WTC11 (cell line): ENCODE results near the gene FHOD3. TPM values are rescaled to one million over a fixed set of nuclear protein-coding genes. Genes with fewer than 3 reads are reported as not detected.

Experiments used
- ATAC-seq: fragments of 200-7000 bp; cut with Tn5 transposase; 2 replicates; pipeline ENCODE4 v1.10.0; 2021; ENCODE audit warnings: mild to moderate bottlenecking, moderate library complexity
- CTCF ChIA-PET: fragments of 300-600 bp; sonication (Branson Sonifier 250); formaldehyde crosslinking; loops from one replicate; lab custom pipeline; 2021; ENCODE audit warnings: antibody characterized with exemption; lab: Charles Lee
- POLR2A ChIA-PET: fragments of 350-600 bp; sonication (Branson Sonifier 250); formaldehyde crosslinking; loops from one replicate; lab custom pipeline; 2021; ENCODE audit warnings: antibody characterized with exemption; lab: Charles Lee
- DNase-seq: peaks from one replicate; pipeline ENCODE4 v3.0.0; 2021; ENCODE audit warnings: low spot score
- H3K27ac Mint-ChIP-seq: 2 replicates; pipeline ENCODE4 v1.8.0; 2021; ENCODE audit warnings: mixed read lengths
- H3K27me3 Mint-ChIP-seq: 2 replicates; pipeline ENCODE4 v1.8.0; 2021; ENCODE audit warnings: low read depth, mild to moderate bottlenecking, moderate library complexity, mixed read lengths
- H3K36me3 Mint-ChIP-seq: 2 replicates; pipeline ENCODE4 v1.8.0; 2021; ENCODE audit warnings: mixed read lengths
- H3K4me1 Mint-ChIP-seq: 2 replicates; pipeline ENCODE4 v1.8.0; 2022; ENCODE audit warnings: mixed read lengths
- H3K4me3 Mint-ChIP-seq: 2 replicates; pipeline ENCODE4 v1.8.0; 2021; ENCODE audit warnings: mild to moderate bottlenecking, moderate library complexity, mixed read lengths
- H3K9me3 Mint-ChIP-seq: 2 replicates; pipeline ENCODE4 v1.8.0; 2021; ENCODE audit warnings: mixed read lengths
- IRF2 ChIP-seq: sonication (generic); formaldehyde crosslinking; IDR thresholded peaks from 2 replicates; pipeline ENCODE4 v1.8.0; 2022; ENCODE audit warnings: low read depth, missing genetic modification reagents, borderline replicate concordance
- JAZF1 ChIP-seq: fragments of 250-450 bp; sonication (Bioruptor Pico); IDR thresholded peaks from 2 replicates; pipeline ENCODE4 v1.9.0; 2021; ENCODE audit warnings: moderate library complexity, mild to moderate bottlenecking, inconsistent platforms
- MYBL2 ChIP-seq: sonication (generic); formaldehyde crosslinking; IDR thresholded peaks from 2 replicates; pipeline ENCODE4 v1.8.1; 2023; ENCODE audit warnings: mild to moderate bottlenecking, moderate library complexity, missing genetic modification reagents
- TEAD1 ChIP-seq: sonication (generic); formaldehyde crosslinking; IDR thresholded peaks from 2 replicates; pipeline ENCODE4 v1.8.0; 2022; ENCODE audit warnings: mild to moderate bottlenecking, missing genetic modification reagents
- ZNF121 ChIP-seq: sonication (generic); formaldehyde crosslinking; IDR thresholded peaks from 2 replicates; pipeline ENCODE4 v1.8.0; 2023; ENCODE audit warnings: missing genetic modification reagents
- ZNF232 ChIP-seq: sonication (generic); formaldehyde crosslinking; IDR thresholded peaks from 2 replicates; pipeline ENCODE4 v1.8.0; 2022; ENCODE audit warnings: mild to moderate bottlenecking, missing genetic modification reagents
- ZNF396 ChIP-seq: fragments of 250-450 bp; sonication (Bioruptor Pico); IDR thresholded peaks from 2 replicates; pipeline ENCODE4 v1.8.0; 2021; ENCODE audit warnings: mild to moderate bottlenecking, moderate library complexity, borderline replicate concordance
- total RNA-seq: library from RNA; stranded (reverse); gene quantifications from 3 replicates; pipeline ENCODE4 v1.2.3, GENCODE V29; 2021
- TF ChIP-seq, protein P1 (sequence below): fragments of 250-450 bp; sonication (Bioruptor Pico); IDR thresholded peaks from 2 replicates; pipeline ENCODE4 v2.1.2; 2022; ENCODE audit warnings: mild to moderate bottlenecking, moderate library complexity
- TF ChIP-seq, protein P2 (sequence below): sonication (generic); formaldehyde crosslinking; conservative IDR thresholded peaks from 2 replicates; pipeline ENCODE4 v1.8.1; 2023; ENCODE audit warnings: mild to moderate bottlenecking, low read depth, missing genetic modification reagents, moderate library complexity
- TF ChIP-seq, protein P3 (sequence below): sonication (generic); formaldehyde crosslinking; IDR thresholded peaks from 2 replicates; pipeline ENCODE4 v1.8.1; 2022; ENCODE audit warnings: low read depth, mild to moderate bottlenecking, moderate library complexity, missing genetic modification reagents, borderline replicate concordance
- TF ChIP-seq, protein P4 (sequence below): sonication (generic); formaldehyde crosslinking; IDR thresholded peaks from 2 replicates; pipeline ENCODE4 v1.8.0; 2022; ENCODE audit warnings: mild to moderate bottlenecking, missing genetic modification reagents
- TF ChIP-seq, protein P5 (sequence below): sonication (generic); formaldehyde crosslinking; IDR thresholded peaks from 2 replicates; pipeline ENCODE4 v1.8.1; 2023; ENCODE audit warnings: mild to moderate bottlenecking, missing genetic modification reagents
- TF ChIP-seq, protein P6 (sequence below): sonication (generic); formaldehyde crosslinking; IDR thresholded peaks from 2 replicates; pipeline ENCODE4 v1.8.0; 2023; ENCODE audit warnings: missing genetic modification reagents, mild to moderate bottlenecking, borderline replicate concordance
- TF ChIP-seq, protein P7 (sequence below): fragments of 200-600 bp; IDR thresholded peaks from 2 replicates; pipeline ENCODE4 v1.8.0; 2022; ENCODE audit warnings: antibody characterized with exemption

The FHOD3 gene
- total RNA-seq, 1 experiment from 2014 or later, result 3.8 TPM

DNA sequence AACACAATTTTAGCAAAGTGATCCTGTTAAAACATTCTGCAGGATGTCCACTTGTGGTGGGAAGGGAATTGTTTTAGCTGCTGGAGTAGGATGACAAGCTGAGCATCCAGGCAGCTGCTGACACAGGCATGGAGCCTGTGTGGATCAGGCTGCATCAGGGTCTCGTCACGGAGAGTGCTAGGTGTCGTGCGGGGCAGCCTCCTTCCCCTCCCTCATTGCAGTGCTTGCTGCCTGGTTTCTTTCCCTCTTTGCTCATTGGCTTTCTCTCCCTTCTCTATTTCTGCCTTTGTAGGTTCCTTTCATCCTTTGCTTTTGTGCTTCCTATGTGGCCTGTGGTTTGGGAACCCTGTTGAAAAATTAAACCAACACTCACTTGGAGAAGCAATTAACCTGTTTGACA lies 358.4 kb downstream of the FHOD3 start:
- H3K9me3 Mint-ChIP-seq, result no peaks in the 10 kb centered on the region
- ATAC-seq (no peak), DNase-seq (no peak)
- TF ChIP-seq, protein P1, sequence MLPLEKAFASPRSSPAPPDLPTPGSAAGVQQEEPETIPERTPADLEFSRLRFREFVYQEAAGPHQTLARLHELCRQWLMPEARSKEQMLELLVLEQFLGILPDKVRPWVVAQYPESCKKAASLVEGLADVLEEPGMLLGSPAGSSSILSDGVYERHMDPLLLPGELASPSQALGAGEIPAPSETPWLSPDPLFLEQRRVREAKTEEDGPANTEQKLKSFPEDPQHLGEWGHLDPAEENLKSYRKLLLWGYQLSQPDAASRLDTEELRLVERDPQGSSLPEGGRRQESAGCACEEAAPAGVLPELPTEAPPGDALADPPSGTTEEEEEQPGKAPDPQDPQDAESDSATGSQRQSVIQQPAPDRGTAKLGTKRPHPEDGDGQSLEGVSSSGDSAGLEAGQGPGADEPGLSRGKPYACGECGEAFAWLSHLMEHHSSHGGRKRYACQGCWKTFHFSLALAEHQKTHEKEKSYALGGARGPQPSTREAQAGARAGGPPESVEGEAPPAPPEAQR (CRISPR knock-in tag), result no peak
- H3K27me3 Mint-ChIP-seq, result peaks cover 3% of the 10 kb centered on the region; the same call in 1 of the 2 replicates
- H3K36me3 Mint-ChIP-seq, result no peaks in the 10 kb centered on the region
- ChIA-PET CTCF (interaction anchor here (1.5 kb wide), 1 partner anchor 32 kb away, joined by 5 read pairs; no protein-coding TSS in a partner anchor), POLR2A (no interaction called here)
- no peak overlapping the region for H3K4me3 Mint-ChIP-seq
- no peak overlapping the region for H3K27ac Mint-ChIP-seq
- H3K4me1 Mint-ChIP-seq, result no peaks in the 10 kb centered on the region

DNA sequence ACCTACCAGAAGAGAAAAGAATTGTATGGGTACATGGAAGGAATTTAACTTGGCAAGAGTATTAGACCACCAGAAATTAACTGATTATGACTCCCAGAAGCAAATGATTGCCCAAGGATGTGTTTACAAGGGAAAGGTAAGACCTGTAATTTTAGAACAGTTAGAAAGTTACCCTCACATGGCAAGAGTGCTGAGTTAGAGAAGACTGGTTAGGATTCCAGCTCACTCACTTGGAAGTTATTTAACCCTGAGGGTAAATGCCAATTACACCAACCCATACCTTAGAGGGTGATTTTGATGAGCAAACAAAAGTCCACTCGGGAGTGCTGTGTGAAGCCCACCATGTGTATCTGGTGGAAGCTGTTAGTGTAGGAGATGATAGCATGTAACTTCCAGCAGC lies 361.1 kb downstream of the FHOD3 start:
- no peaks in the 10 kb centered on the region for H3K4me1 Mint-ChIP-seq
- no peaks in the 10 kb centered on the region for H3K9me3 Mint-ChIP-seq
- no peak overlapping the region for H3K4me3 Mint-ChIP-seq

DNA sequence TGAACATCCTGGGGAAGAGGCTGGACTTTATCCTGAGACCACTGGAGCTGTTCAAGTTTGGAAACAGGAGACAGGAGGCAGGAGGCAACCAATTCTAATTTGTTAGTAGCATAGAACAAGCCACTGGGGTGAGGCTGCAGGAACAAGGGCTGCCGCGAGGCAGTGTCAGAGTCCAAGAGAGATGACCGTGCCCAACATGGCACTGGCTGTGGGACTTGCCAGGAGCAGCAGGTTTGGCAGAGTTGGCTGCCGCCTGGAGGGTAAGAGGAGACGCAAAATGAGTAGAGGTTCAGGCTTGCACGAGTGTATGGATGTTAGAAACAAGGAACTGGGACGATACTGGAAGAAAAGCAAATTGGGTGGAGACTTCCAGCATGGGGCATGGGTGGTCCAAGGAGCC lies 362.8 kb downstream of the FHOD3 start:
- no peaks in the 10 kb centered on the region for H3K4me1 Mint-ChIP-seq
- H3K36me3 Mint-ChIP-seq, result no peaks in the 10 kb centered on the region
- POLR2A ChIA-PET, result no interaction called here
- H3K9me3 Mint-ChIP-seq, result no peaks in the 10 kb centered on the region
- CTCF ChIA-PET, result no interaction called here
- DNase-seq, result no peak
- no peak overlapping the region for H3K27ac Mint-ChIP-seq
- H3K4me3 Mint-ChIP-seq, result no peak overlapping the region
- ATAC-seq, result no peak
- no peaks in the 10 kb centered on the region for H3K27me3 Mint-ChIP-seq
- TF ChIP-seq, protein P2, sequence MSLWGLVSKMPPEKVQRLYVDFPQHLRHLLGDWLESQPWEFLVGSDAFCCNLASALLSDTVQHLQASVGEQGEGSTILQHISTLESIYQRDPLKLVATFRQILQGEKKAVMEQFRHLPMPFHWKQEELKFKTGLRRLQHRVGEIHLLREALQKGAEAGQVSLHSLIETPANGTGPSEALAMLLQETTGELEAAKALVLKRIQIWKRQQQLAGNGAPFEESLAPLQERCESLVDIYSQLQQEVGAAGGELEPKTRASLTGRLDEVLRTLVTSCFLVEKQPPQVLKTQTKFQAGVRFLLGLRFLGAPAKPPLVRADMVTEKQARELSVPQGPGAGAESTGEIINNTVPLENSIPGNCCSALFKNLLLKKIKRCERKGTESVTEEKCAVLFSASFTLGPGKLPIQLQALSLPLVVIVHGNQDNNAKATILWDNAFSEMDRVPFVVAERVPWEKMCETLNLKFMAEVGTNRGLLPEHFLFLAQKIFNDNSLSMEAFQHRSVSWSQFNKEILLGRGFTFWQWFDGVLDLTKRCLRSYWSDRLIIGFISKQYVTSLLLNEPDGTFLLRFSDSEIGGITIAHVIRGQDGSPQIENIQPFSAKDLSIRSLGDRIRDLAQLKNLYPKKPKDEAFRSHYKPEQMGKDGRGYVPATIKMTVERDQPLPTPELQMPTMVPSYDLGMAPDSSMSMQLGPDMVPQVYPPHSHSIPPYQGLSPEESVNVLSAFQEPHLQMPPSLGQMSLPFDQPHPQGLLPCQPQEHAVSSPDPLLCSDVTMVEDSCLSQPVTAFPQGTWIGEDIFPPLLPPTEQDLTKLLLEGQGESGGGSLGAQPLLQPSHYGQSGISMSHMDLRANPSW (CRISPR knock-in tag), result no peak
- TF ChIP-seq JAZF1 (CRISPR knock-in tag) (no peak), ZNF121 (CRISPR knock-in tag) (no peak), TEAD1 (CRISPR knock-in tag) (no peak), ZNF396 (no peak), MYBL2 (no peak), IRF2 (CRISPR knock-in tag) (no peak), ZNF232 (CRISPR knock-in tag) (no peak)
- TF ChIP-seq, protein P3, sequence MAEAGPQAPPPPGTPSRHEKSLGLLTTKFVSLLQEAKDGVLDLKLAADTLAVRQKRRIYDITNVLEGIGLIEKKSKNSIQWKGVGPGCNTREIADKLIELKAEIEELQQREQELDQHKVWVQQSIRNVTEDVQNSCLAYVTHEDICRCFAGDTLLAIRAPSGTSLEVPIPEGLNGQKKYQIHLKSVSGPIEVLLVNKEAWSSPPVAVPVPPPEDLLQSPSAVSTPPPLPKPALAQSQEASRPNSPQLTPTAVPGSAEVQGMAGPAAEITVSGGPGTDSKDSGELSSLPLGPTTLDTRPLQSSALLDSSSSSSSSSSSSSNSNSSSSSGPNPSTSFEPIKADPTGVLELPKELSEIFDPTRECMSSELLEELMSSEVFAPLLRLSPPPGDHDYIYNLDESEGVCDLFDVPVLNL (CRISPR knock-in tag), result no peak
- TF ChIP-seq, protein P4, sequence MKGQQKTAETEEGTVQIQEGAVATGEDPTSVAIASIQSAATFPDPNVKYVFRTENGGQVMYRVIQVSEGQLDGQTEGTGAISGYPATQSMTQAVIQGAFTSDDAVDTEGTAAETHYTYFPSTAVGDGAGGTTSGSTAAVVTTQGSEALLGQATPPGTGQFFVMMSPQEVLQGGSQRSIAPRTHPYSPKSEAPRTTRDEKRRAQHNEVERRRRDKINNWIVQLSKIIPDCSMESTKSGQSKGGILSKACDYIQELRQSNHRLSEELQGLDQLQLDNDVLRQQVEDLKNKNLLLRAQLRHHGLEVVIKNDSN, result no peak
- TF ChIP-seq, protein P5, sequence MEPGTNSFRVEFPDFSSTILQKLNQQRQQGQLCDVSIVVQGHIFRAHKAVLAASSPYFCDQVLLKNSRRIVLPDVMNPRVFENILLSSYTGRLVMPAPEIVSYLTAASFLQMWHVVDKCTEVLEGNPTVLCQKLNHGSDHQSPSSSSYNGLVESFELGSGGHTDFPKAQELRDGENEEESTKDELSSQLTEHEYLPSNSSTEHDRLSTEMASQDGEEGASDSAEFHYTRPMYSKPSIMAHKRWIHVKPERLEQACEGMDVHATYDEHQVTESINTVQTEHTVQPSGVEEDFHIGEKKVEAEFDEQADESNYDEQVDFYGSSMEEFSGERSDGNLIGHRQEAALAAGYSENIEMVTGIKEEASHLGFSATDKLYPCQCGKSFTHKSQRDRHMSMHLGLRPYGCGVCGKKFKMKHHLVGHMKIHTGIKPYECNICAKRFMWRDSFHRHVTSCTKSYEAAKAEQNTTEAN (CRISPR knock-in tag), result no peak
- TF ChIP-seq, protein P6, sequence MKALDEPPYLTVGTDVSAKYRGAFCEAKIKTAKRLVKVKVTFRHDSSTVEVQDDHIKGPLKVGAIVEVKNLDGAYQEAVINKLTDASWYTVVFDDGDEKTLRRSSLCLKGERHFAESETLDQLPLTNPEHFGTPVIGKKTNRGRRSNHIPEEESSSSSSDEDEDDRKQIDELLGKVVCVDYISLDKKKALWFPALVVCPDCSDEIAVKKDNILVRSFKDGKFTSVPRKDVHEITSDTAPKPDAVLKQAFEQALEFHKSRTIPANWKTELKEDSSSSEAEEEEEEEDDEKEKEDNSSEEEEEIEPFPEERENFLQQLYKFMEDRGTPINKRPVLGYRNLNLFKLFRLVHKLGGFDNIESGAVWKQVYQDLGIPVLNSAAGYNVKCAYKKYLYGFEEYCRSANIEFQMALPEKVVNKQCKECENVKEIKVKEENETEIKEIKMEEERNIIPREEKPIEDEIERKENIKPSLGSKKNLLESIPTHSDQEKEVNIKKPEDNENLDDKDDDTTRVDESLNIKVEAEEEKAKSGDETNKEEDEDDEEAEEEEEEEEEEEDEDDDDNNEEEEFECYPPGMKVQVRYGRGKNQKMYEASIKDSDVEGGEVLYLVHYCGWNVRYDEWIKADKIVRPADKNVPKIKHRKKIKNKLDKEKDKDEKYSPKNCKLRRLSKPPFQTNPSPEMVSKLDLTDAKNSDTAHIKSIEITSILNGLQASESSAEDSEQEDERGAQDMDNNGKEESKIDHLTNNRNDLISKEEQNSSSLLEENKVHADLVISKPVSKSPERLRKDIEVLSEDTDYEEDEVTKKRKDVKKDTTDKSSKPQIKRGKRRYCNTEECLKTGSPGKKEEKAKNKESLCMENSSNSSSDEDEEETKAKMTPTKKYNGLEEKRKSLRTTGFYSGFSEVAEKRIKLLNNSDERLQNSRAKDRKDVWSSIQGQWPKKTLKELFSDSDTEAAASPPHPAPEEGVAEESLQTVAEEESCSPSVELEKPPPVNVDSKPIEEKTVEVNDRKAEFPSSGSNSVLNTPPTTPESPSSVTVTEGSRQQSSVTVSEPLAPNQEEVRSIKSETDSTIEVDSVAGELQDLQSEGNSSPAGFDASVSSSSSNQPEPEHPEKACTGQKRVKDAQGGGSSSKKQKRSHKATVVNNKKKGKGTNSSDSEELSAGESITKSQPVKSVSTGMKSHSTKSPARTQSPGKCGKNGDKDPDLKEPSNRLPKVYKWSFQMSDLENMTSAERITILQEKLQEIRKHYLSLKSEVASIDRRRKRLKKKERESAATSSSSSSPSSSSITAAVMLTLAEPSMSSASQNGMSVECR (CRISPR knock-in tag), result no peak

More for the DNA sequence above, 361.1 kb downstream of the FHOD3 start:
- ChIA-PET CTCF (no interaction called here), POLR2A (no interaction called here)
- no peak for ATAC-seq
- TF ChIP-seq, protein P7, sequence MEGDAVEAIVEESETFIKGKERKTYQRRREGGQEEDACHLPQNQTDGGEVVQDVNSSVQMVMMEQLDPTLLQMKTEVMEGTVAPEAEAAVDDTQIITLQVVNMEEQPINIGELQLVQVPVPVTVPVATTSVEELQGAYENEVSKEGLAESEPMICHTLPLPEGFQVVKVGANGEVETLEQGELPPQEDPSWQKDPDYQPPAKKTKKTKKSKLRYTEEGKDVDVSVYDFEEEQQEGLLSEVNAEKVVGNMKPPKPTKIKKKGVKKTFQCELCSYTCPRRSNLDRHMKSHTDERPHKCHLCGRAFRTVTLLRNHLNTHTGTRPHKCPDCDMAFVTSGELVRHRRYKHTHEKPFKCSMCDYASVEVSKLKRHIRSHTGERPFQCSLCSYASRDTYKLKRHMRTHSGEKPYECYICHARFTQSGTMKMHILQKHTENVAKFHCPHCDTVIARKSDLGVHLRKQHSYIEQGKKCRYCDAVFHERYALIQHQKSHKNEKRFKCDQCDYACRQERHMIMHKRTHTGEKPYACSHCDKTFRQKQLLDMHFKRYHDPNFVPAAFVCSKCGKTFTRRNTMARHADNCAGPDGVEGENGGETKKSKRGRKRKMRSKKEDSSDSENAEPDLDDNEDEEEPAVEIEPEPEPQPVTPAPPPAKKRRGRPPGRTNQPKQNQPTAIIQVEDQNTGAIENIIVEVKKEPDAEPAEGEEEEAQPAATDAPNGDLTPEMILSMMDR, result no peak
- no peak overlapping the region for H3K27ac Mint-ChIP-seq
- no peaks in the 10 kb centered on the region for H3K27me3 Mint-ChIP-seq
- DNase-seq, result no peak
- no peaks in the 10 kb centered on the region for H3K36me3 Mint-ChIP-seq
